BE2C (cell line): ENCODE results near the gene TRO.

Experiments used
- DNase-seq: peaks from one replicate; pipeline ENCODE4 v3.0.0-alpha.2; 2020
- H3K27me3 ChIP-seq: fragments of 250-450 bp; sonication (Bioruptor Pico); 2 replicates; pipeline ENCODE4 v1.5.1; 2020; ENCODE audit warnings: mild to moderate bottlenecking
- H3K36me3 ChIP-seq: fragments of 250-450 bp; sonication (Bioruptor Pico); 2 replicates; pipeline ENCODE4 v1.5.1; 2020; ENCODE audit warnings: mild to moderate bottlenecking
- H3K4me1 ChIP-seq: fragments of 250-450 bp; sonication (Bioruptor Pico); 2 replicates; pipeline ENCODE4 v1.5.1; 2020
- H3K4me3 ChIP-seq: 2 replicates; pipeline ENCODE4 v1.5.1; 2011; ENCODE audit warnings: low read depth, low read length
- H3K9me3 ChIP-seq: fragments of 250-450 bp; sonication (Bioruptor Pico); 2 replicates; pipeline ENCODE4 v1.5.1; 2020
- TF ChIP-seq, protein P1 (sequence below): IDR thresholded peaks from 2 replicates; pipeline ENCODE4 v1.5.1; 2012; ENCODE audit warnings: mild to moderate bottlenecking, low read depth, low read length

The TRO gene

DNA sequence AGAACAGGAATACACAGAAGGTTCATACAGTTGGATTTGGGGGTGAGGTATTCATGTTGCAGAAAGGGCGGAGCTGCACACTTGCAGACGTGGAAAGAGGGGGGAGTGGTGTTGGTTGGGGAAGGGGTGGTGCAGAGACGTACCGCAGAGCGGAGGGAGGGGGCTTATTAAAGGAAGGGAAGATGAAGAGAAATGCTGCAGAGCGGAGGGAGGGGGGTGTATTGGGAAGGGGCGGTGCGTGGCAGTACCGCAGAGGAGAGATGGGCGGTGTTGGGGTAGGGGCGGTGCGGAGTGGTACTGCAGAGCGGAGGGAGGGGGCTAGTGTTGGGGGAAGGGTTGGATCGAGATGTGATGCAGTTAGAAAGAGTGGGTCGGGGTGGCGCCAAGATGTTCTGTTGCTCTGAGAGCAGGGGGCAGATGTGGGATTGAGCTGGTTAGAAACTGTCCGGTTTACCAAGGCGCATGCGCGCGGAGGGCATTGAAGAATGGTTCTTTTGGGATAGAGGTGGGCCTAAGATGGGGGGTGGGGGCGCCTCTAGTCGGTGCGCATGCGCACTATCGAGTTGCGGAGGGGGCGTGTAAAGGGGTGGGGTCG lies 900 bp downstream of the TRO start:
- TF ChIP-seq, protein P1, sequence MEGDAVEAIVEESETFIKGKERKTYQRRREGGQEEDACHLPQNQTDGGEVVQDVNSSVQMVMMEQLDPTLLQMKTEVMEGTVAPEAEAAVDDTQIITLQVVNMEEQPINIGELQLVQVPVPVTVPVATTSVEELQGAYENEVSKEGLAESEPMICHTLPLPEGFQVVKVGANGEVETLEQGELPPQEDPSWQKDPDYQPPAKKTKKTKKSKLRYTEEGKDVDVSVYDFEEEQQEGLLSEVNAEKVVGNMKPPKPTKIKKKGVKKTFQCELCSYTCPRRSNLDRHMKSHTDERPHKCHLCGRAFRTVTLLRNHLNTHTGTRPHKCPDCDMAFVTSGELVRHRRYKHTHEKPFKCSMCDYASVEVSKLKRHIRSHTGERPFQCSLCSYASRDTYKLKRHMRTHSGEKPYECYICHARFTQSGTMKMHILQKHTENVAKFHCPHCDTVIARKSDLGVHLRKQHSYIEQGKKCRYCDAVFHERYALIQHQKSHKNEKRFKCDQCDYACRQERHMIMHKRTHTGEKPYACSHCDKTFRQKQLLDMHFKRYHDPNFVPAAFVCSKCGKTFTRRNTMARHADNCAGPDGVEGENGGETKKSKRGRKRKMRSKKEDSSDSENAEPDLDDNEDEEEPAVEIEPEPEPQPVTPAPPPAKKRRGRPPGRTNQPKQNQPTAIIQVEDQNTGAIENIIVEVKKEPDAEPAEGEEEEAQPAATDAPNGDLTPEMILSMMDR = no peak
- no peaks in the 10 kb centered on the region for H3K36me3 ChIP-seq
- H3K4me1 ChIP-seq = no peaks in the 10 kb centered on the region
- no peaks in the 10 kb centered on the region for H3K9me3 ChIP-seq
- no peaks in the 10 kb centered on the region for H3K27me3 ChIP-seq
- H3K4me3 ChIP-seq = peak overlapping the region; percentile 86
- DNase-seq = peak; percentile 79

DNA sequence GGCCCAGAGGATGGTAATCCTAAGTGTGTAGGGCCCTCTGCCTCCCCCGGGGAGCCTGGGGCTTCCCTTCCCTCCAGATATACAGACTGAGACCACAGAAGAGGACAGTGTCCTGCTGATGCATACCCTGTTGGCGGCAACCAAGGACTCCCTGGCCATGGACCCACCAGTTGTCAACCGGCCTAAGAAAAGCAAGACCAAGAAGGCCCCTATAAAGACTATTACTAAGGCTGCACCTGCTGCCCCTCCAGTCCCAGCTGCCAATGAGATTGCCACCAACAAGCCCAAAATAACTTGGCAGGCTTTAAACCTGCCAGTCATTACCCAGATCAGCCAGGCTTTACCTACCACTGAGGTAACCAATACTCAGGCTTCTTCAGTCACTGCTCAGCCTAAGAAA lies 1.9 kb downstream of the TRO start:
- no peaks in the 10 kb centered on the region; the same call in 1 of the 2 replicates for H3K36me3 ChIP-seq
- TF ChIP-seq, protein P1 = no peak
- no peaks in the 10 kb centered on the region for H3K9me3 ChIP-seq
- DNase-seq = no peak
- no peaks in the 10 kb centered on the region for H3K4me1 ChIP-seq
- H3K27me3 ChIP-seq = no peaks in the 10 kb centered on the region
- H3K4me3 ChIP-seq = no peak overlapping the region

DNA sequence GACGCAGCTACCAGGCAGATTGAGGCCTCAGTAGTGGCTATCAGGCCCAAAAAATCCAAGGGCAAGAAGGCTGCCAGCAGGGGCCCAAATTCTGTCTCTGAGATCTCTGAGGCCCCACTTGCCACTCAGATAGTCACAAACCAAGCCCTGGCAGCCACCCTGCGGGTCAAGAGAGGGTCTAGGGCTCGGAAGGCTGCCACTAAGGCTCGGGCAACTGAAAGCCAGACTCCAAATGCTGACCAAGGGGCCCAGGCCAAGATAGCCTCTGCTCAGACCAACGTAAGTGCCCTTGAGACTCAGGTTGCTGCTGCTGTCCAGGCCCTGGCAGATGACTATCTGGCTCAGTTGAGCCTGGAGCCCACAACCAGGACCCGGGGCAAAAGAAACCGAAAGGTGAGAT lies 2.8 kb downstream of the TRO start:
- no peaks in the 10 kb centered on the region for H3K9me3 ChIP-seq
- no peak overlapping the region for H3K4me3 ChIP-seq
- DNase-seq = no peak
- H3K36me3 ChIP-seq = no peaks in the 10 kb centered on the region; the same call in 1 of the 2 replicates
- no peaks in the 10 kb centered on the region for H3K27me3 ChIP-seq
- TF ChIP-seq, protein P1 = no peak
- no peaks in the 10 kb centered on the region for H3K4me1 ChIP-seq

DNA sequence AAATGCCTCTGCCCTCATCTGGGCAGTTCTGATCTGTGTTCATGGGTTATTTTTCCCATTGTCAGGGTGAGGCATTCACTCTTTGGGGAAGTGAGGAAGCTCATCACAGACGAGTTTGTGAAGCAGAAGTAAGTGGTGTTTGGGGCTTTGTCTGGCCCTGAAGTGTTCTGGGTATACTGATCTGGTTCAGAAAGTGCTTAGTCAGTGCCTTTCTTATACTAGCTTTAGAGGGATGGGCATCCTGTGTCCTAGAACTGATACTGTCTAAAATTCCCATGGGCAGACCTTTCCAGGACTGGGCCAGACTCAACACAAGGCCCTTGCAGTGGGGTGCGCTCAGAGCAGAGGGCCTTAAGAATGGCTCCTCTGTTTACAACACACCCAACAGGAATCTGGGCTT lies 6.4 kb downstream of the TRO start:
- Histone ChIP-seq H3K4me1 (no peaks in the 10 kb centered on the region), H3K9me3 (no peaks in the 10 kb centered on the region), H3K4me3 (no peak overlapping the region), H3K36me3 (no peaks in the 10 kb centered on the region; the same call in 1 of the 2 replicates), H3K27me3 (no peaks in the 10 kb centered on the region)
- TF ChIP-seq, protein P1 = no peak
- no peak for DNase-seq

DNA sequence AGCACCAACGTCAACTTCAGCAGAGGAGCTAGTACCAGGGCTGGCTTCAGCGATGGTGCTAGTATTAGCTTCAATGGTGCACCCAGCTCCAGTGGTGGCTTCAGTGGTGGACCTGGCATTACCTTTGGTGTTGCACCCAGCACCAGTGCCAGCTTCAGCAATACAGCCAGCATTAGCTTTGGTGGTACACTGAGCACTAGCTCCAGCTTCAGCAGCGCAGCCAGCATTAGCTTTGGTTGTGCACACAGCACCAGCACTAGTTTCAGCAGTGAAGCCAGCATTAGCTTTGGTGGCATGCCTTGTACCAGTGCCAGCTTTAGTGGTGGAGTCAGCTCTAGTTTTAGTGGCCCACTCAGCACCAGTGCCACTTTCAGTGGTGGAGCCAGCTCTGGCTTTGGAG lies 8.3 kb downstream of the TRO start:
- Histone ChIP-seq H3K36me3 (no peaks in the 10 kb centered on the region; the same call in 1 of the 2 replicates), H3K27me3 (no peaks in the 10 kb centered on the region), H3K4me1 (no peaks in the 10 kb centered on the region), H3K4me3 (no peak overlapping the region), H3K9me3 (no peaks in the 10 kb centered on the region)
- TF ChIP-seq, protein P1 = no peak
- DNase-seq = no peak

DNA sequence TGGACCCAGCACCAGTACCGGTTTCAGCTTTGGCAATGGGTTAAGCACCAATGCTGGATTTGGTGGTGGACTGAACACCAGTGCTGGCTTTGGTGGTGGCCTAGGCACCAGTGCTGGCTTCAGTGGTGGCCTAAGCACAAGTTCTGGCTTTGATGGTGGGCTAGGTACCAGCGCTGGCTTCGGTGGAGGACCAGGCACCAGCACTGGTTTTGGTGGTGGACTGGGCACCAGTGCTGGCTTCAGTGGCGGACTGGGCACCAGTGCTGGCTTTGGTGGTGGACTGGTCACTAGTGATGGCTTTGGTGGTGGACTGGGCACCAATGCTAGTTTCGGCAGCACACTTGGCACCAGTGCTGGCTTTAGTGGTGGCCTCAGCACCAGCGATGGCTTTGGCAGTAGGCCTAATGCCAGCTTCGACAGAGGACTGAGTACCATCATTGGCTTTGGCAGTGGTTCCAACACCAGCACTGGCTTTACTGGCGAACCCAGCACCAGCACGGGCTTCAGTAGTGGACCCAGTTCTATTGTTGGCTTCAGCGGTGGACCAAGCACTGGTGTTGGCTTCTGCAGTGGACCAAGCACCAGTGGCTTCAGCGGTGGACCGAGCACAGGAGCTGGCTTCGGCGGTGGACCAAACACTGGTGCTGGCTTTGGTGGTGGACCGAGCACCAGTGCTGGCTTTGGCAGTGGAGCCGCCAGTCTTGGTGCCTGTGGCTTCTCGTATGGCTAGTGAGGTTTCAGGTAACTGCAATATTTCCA lies 9.8 kb downstream of the TRO start:
- Histone ChIP-seq H3K9me3 (no peaks in the 10 kb centered on the region), H3K36me3 (no peaks in the 10 kb centered on the region; the same call in 1 of the 2 replicates), H3K4me3 (no peak overlapping the region), H3K4me1 (no peaks in the 10 kb centered on the region), H3K27me3 (no peaks in the 10 kb centered on the region)
- TF ChIP-seq, protein P1 = no peak
- DNase-seq = no peak
